GM12873 (cell line): ENCODE measurements around the gene SLIT1.

Experiments used
- CTCF ChIP-seq: IDR thresholded peaks from 2 replicates; pipeline ENCODE4 v1.5.1; 2012; ENCODE audit warnings: low read depth, mild to moderate bottlenecking, moderate library complexity, low read length, control low read depth; ENCODE audit not compliant: insufficient read depth; ENCODE audit errors: missing control alignments

Gene SLIT1

GRCh38 chr10:97016728-97017473 lies 168.9 kb downstream of the SLIT1 start:
- TF ChIP-seq CTCF, result no peak

- no peak for TF ChIP-seq CTCF
Observed at GRCh38 chr10:97015240-97015639, 170.5 kb downstream of the SLIT1 start.

GRCh38 chr10:97013983-97014382 lies 171.8 kb downstream of the SLIT1 start:
- TF ChIP-seq CTCF, result no peak

GRCh38 chr10:97013568-97013967 lies 172.2 kb downstream of the SLIT1 start:
- TF ChIP-seq CTCF, result no peak

GRCh38 chr10:97012470-97012869 lies 173.3 kb downstream of the SLIT1 start:
- no peak for TF ChIP-seq CTCF

GRCh38 chr10:97011397-97011796 lies 174.4 kb downstream of the SLIT1 start:
- TF ChIP-seq CTCF, result no peak

- TF ChIP-seq CTCF, result no peak
Observed at GRCh38 chr10:97010695-97011206, 175.0 kb downstream of the SLIT1 start.
